Umbilical cord (tissue), 2 donors: Measurements from ENCODE around the gene SYNDIG1. TPM values are rescaled to one million over a fixed set of nuclear protein-coding genes. Genes with fewer than 3 reads are reported as not detected.
A peak's percentile ranks its signal among the peaks of the same experiment; 100 is the strongest.

ENCODE experiments used
- DNase-seq: peaks from one replicate; pipeline ENCODE4 v3.0.0-alpha.2; 2015; ENCODE audit warnings: low spot score
- total RNA-seq: library from RNA; depleted of rRNA; stranded (reverse); fragments of >200 nt; gene quantifications from one replicate; pipeline ENCODE4 v1.2.3, GENCODE V29; 2014; ENCODE audit warnings: low replicate concordance; ENCODE audit not compliant: insufficient read depth

Gene SYNDIG1
- total RNA-seq, 1 donor from 2014 or later: 6.3 TPM

DNA sequence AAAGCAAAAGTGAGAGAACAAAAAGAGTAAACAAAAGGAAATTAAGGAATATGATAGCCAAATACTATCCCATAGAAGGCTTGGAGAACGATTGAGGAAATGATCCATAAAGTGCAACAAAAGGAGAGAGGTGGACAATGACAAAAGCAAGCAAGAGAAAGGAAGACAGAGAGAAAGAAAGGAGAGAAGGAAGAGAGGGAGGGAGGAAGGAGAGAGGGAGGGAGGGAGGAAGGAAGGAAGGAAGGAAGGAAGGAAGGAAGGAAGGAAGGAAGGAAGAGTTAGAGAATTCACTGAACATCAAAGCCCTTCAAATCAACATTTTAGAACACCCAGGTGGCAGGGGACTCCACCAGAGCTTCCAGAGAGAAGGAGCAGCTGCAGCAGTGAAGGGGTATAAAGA, 185.0 kb downstream of the SYNDIG1 start:
- DNase-seq: no peak

- no peak for DNase-seq
Observed at GRCh38 chr20:24656391-24656790, 187.0 kb downstream of the SYNDIG1 start.

- DNase-seq: no peak
Observed at GRCh38 chr20:24657196-24657595, 187.8 kb downstream of the SYNDIG1 start.

- DNase-seq: no peak
Observed at GRCh38 chr20:24657878-24658620, 188.6 kb downstream of the SYNDIG1 start.

DNA sequence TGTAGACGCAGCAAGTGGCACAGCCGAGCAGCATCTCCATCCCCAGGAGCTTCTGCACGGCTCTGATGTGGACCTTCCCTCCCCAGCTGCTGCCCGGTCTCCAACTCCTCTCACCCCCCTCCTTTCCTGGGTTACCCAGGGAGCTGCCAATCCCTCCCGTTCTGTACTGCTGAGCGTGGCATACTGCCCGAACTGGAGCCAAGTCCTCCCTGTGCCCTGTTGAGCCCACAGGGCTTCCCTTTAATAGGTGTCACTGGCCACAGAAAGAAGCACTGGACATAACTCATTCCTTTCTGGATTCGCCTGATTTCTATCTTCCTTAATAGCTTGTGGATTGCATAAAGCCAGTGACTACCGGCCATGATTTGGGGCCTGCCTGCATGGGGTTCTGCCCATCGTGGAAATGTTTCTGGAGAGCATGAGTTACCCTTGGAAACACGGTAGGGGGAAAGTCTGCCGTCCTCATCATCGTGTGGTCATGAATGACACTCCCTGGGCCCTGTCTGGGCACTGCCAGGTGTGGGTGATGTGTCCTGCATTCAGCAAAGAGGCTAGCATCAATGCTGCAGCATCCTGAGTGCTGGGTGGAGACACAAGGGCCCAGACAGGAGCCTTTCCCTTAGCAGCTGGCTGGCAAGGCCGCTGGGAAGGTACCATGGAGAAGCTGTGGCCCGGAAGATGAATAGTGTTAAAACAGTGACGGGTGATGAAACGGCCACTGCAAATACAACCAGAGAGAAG, 189.7 kb downstream of the SYNDIG1 start:
- DNase-seq: no peak

GRCh38 chr20:24659835-24660234, 190.4 kb downstream of the SYNDIG1 start:
- no peak for DNase-seq

GRCh38 chr20:24660651-24661050, 191.2 kb downstream of the SYNDIG1 start:
- DNase-seq: no peak

DNA sequence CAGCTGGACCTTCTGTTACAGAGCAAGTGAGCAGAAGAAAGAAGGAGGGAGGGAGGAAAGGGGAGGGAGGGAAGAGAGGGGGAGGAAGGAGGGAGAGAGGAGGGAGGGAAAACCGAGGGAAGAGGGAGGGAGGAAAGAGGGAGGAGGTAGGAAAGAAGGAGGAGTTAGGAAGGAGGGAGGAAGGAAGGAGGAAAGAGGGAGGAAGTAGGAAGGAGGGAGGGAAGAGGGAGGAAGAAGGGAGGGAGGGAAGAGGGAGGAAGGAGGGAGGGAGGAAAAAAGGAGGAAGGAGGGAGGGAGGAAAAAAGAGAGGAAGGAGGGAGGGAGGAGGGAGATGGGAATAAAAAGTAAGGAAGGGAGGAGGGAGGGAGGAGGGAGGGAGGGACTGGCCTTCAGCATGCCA, 191.8 kb downstream of the SYNDIG1 start:
- DNase-seq: no peak

- DNase-seq: no peak
Observed at GRCh38 chr20:24662322-24662721, 192.9 kb downstream of the SYNDIG1 start.

- peak; percentile 18 for DNase-seq
Observed at GRCh38 chr20:24662752-24663365, 193.4 kb downstream of the SYNDIG1 start.

DNA sequence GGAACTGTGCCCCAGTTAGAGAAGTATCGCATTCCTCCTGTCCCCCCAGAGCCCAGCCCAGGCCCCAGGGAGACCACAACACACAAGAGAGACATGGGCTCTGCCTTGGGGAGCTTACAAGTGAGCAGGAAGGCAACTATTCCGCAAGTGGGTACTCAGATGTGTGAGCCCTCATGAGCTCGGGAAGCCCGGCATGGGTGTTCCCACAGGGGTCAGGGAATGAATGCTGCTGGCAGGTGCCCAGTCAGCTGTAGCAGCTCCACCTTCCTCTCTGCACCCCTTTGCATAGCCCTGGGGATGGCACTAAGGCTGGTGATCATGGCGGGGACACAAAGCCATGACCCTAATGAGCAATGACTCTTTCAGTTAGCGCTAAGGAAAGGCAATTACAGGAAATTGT, 194.1 kb downstream of the SYNDIG1 start:
- DNase-seq: no peak

DNA sequence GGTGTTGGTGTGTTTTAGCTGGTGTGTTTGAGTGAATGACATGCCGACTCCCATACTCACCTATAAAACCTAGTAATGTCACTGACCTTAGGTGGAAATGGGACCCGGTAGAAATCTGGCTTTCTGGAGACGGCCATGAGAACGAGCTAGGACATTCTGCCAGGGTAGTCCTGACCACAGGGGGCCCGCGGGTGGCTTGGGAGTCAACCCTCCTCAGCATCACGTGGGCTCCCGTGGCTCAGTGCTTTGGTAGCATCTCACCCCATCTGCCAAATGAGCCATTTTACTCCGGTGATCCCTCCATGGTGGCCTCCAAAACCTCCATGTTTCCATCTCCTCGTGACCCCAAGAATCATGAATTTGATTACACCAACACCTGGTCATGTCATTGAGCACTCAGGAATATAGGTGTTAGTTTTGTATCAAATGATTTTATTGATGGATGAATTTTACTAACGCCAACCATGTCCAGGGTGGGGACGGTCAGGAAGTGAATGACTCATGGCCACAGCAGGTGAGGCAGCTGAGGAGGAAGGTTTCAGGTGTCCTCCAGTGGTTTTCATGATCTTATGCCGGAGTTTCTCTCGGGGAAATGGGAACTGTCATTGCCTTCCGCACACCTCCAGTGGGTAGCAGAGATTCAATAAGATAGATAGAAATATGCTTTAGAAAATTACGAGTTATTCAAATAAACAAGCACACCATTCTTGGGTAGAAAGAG, 195.0 kb downstream of the SYNDIG1 start:
- DNase-seq: no peak

DNA sequence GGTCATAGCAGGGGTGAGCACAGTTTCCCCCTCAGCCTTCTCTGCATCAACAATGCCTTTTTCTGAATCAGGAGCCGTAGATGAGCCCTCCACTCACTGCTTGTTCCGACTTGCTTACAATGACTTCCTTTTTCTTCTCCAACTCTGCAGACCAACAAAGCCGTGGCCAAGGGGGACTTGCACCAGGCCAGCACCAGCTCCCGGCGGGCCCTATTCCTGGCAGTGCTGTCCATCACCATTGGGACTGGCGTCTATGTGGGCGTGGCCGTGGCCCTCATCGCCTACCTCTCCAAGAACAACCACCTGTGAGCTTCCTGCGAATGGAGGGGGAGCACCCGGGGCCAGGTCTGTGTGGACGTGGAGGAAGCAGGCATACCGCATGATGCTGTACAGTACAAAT, 195.8 kb downstream of the SYNDIG1 start:
- DNase-seq: no peak

DNA sequence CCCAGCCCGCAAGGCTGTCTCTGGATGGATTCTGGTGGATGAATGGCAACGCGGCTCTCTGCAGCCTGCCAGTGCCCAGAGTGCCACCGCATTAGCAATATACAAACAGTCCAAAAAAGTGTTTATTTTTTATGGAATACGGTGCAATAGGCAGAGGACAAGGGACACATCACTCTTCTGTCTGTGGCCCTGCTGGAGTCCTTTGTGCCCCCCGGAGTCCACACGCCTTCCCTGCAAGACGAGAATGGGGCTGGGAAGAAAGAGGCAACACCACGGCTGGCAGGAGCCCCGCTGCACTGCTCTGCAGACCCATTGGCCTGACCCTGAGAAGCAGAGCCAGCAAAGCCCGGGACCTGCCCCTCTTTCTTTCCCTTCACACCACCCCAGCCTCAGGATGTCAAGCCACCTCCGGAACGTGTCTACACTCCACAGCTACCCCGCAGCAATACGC, 196.3 kb downstream of the SYNDIG1 start:
- DNase-seq: no peak

- no peak for DNase-seq
Observed at GRCh38 chr20:24667689-24668383, 198.4 kb downstream of the SYNDIG1 start.

- DNase-seq: no peak
Observed at GRCh38 chr20:24668384-24668702, 198.9 kb downstream of the SYNDIG1 start.

- DNase-seq: no peak
Observed at GRCh38 chr20:24668791-24669190, 199.4 kb downstream of the SYNDIG1 start.

GRCh38 chr20:24669701-24670100, 200.3 kb downstream of the SYNDIG1 start:
- DNase-seq: no peak

DNA sequence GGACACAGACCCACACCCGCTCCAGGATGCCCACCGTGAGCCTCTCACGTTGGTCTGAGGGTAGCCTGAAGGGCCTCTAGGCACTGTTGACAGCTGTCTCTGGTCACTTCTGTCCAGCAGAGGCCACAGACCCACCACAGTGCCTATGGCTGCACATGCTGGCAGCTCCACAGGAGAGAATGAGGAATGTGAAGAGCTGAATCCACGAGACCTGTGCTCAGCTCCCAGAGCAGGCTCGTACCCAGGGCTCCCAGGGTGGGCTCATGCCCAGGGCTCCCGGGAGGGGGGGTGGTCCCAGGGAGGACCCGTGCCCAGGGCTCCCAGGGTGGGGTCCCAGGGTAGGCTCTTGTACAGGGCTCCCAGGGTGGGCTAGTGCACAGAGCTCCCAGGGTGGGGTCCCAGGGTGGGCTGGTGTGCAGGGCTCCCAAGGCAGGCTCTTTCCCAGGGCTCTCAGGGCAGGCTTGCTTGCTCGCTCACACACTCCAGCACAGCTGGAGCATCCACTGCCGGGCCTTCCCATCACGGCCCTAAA, 201.0 kb downstream of the SYNDIG1 start:
- DNase-seq: no peak

DNA sequence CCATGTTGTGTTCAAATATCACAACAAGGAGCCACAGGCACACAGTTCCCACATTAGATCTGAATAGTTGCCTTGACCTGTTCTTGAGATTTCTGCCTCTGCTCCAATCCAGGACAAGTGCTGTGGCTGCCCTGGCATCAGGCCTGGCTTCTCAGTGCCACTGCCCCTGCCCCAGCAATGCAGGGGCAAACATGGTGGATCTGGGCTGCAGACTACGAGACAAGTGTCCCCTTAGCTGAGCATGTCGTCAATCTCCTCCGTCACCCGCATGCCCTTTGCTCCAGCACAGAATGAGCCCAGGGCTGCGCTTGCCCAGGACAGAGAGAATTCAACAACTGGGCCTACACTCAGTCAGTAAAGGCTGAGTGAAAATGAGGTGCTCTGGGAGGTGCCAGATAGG, 201.6 kb downstream of the SYNDIG1 start:
- DNase-seq: no peak

GRCh38 chr20:24672181-24672880, 202.9 kb downstream of the SYNDIG1 start:
- DNase-seq: no peak
